Measurements from ENCODE around the gene CARM1. TPM values are rescaled to one million over a fixed set of nuclear protein-coding genes. Genes with fewer than 3 reads are reported as not detected.

CARM1 gene
- total and polyA plus RNA-seq, 2 donors (not counting 3 experiments of a cell fraction or from before 2014, with no cell fraction given) = 65.6 to 70.8 TPM

- no peaks in the 10 kb centered on the region for H3K4me1 ChIP-seq (ENCODE audit: control insufficient read depth, extremely low read depth, insufficient read depth, low read length)
- TF ChIP-seq CTCF (IDR thresholded peaks at IDR 0.05; ENCODE audit: extremely low read depth in 1 of 2, insufficient read depth in 1 of 2, low read depth in 1 of 2, low read length in 2 of 2) (no peak), GATA2 (IDR thresholded peaks at IDR 0.05; ENCODE audit: insufficient read depth, insufficient read length, low read depth, low read length) (no peak)
- H3K27ac ChIP-seq (ENCODE audit: insufficient read depth, low read depth, low read length) = no peak overlapping the region
- BruUV-seq (replicated peaks) = no TSS peak
- no peaks in the 10 kb centered on the region for H3K36me3 ChIP-seq (ENCODE audit: control insufficient read depth in 2 of 2, extremely low read depth in 1 of 2, insufficient read depth in 2 of 2, low read length in 2 of 2)
- ChIA-PET POLR2A (no interaction called here), CTCF (interaction anchor here (1.3 to 4.9 kb wide), 3 partner anchors 15 to 28 kb away, joined by 3 to 43 read pairs (median 13); partner anchors contain the start of gene CARM1)
- peaks cover 0 to 2% of the 10 kb centered on the region in 2 experiments for H3K27me3 ChIP-seq (ENCODE audit: control insufficient read depth in 2 of 2, insufficient read depth in 2 of 2, low read length in 2 of 2)
- no peak overlapping the region for H3K4me3 ChIP-seq (replicated peaks in 1 of 3; ENCODE audit: insufficient read depth in 1 of 3, low read depth in 1 of 3, low read length in 3 of 3)
- FAIRE-seq (no peak), DNase-seq (ENCODE audit: low read depth, low spot score) (no peak)
- H3K9me1 ChIP-seq (replicated peaks; ENCODE audit: control insufficient read depth, extremely low read depth, insufficient read depth, low read length) = no peaks in the 10 kb centered on the region
- no peak overlapping the region for H3K9ac ChIP-seq (replicated peaks; ENCODE audit: extremely low read depth, insufficient read depth, low read length)
- no peak overlapping the region for H3K4me2 ChIP-seq (ENCODE audit: insufficient read depth, low read length)
- dilution Hi-C loops (cut with MboI; ENCODE audit: extremely low pct_ligation_motif_present, low sequenced_read_pairs) (no loop called here), intact Hi-C loops (cut with micrococcal nuclease) (no loop called here)
- no peaks in the 10 kb centered on the region for H4K20me1 ChIP-seq (replicated peaks; ENCODE audit: control insufficient read depth, extremely low read depth, insufficient read depth, low read length)
- H3K79me2 ChIP-seq (ENCODE audit: control insufficient read depth, insufficient read depth, low read length) = no peaks in the 10 kb centered on the region
- no peaks in the 10 kb centered on the region for H3K9me3 ChIP-seq (replicated peaks; ENCODE audit: control insufficient read depth, insufficient read depth, low read length)
- no peak overlapping the region for H2AFZ ChIP-seq (ENCODE audit: low read depth, low read length)
Measured at GRCh38 chr19:10842788-10843187, 28.6 kb upstream of the CARM1 start.

- no peaks in the 10 kb centered on the region for H4K20me1 ChIP-seq (replicated peaks; ENCODE audit: control insufficient read depth, extremely low read depth, insufficient read depth, low read length)
- no TSS peak for BruUV-seq (replicated peaks)
- DNase-seq (ENCODE audit: low read depth, low spot score) (no peak), FAIRE-seq (no peak)
- H3K9me1 ChIP-seq (replicated peaks; ENCODE audit: control insufficient read depth, extremely low read depth, insufficient read depth, low read length) = no peaks in the 10 kb centered on the region
- H3K4me3 ChIP-seq (replicated peaks in 1 of 3; ENCODE audit: insufficient read depth in 1 of 3, low read depth in 1 of 3, low read length in 3 of 3) = no peak overlapping the region
- H3K4me1 ChIP-seq (ENCODE audit: control insufficient read depth, extremely low read depth, insufficient read depth, low read length) = no peaks in the 10 kb centered on the region
- no peak overlapping the region for H2AFZ ChIP-seq (ENCODE audit: low read depth, low read length)
- no peak overlapping the region for H3K4me2 ChIP-seq (ENCODE audit: insufficient read depth, low read length)
- CTCF ChIA-PET = interaction anchor here (0.8 to 4.9 kb wide), 3 partner anchors 8 to 18 kb away, joined by 3 to 43 read pairs (median 8); no protein-coding TSS in a partner anchor
- H3K36me3 ChIP-seq (ENCODE audit: control insufficient read depth in 2 of 2, extremely low read depth in 1 of 2, insufficient read depth in 2 of 2, low read length in 2 of 2) = no peaks in the 10 kb centered on the region
- no peak overlapping the region for H3K9ac ChIP-seq (replicated peaks; ENCODE audit: extremely low read depth, insufficient read depth, low read length)
- dilution Hi-C loops (cut with MboI; ENCODE audit: extremely low pct_ligation_motif_present, low sequenced_read_pairs) (no loop called here), intact Hi-C loops (cut with micrococcal nuclease) (no loop called here)
- H3K27ac ChIP-seq (ENCODE audit: insufficient read depth, low read depth, low read length) = no peak overlapping the region
- no peaks in the 10 kb centered on the region for H3K79me2 ChIP-seq (ENCODE audit: control insufficient read depth, insufficient read depth, low read length)
- POLR2A ChIA-PET = interaction anchor here (0.9 kb wide), 1 partner anchor 12 kb away, joined by 8 read pairs; no protein-coding TSS in a partner anchor
- H3K9me3 ChIP-seq (replicated peaks; ENCODE audit: control insufficient read depth, insufficient read depth, low read length) = no peaks in the 10 kb centered on the region
- TF ChIP-seq GATA2 (IDR thresholded peaks at IDR 0.05; ENCODE audit: insufficient read depth, insufficient read length, low read depth, low read length) = no peak
- TF ChIP-seq CTCF (IDR thresholded peaks at IDR 0.05; ENCODE audit: extremely low read depth in 1 of 2, insufficient read depth in 1 of 2, low read depth in 1 of 2, low read length in 2 of 2) = no peak
- no peak for TF ChIP-seq MYC (IDR thresholded peaks at IDR 0.05; ENCODE audit: low read depth, low read length)
- TF ChIP-seq MAX (IDR thresholded peaks at IDR 0.05; ENCODE audit: insufficient read depth, insufficient read length) = no peak
- no peak for TF ChIP-seq POLR2AphosphoS5 (IDR thresholded peaks at IDR 0.05; ENCODE audit: insufficient read depth, low read depth, low read length)
- TF ChIP-seq POLR2A (IDR thresholded peaks at IDR 0.05; ENCODE audit: low read depth, low read length) = no peak
- peaks cover 1 to 2% of the 10 kb centered on the region in 2 experiments for H3K27me3 ChIP-seq (ENCODE audit: control insufficient read depth in 2 of 2, insufficient read depth in 2 of 2, low read length in 2 of 2)
Measured at GRCh38 chr19:10846500-10847202, 24.7 kb upstream of the CARM1 start.
